HPDE6-E6E7 (cell line): ENCODE results near the gene CELA1.
"Not testable (repeated sequence)": the region's sequence is repeated elsewhere in the genome, so short reads cannot be mapped to it uniquely, and the experiment has no call there.

ENCODE experiments used
- DNase-seq: peaks from one replicate; pipeline ENCODE4 v3.0.0; 2011; ENCODE audit warnings: missing footprints; ENCODE audit errors: extremely low spot score

CELA1 gene

GRCh38 chr12:51343201-51343600 lies 3.3 kb downstream of the CELA1 start:
- no peak for DNase-seq

- DNase-seq, result no peak
Measured at GRCh38 chr12:51342416-51342815, 4.1 kb downstream of the CELA1 start.

GRCh38 chr12:51341251-51342007 lies 5.0 kb downstream of the CELA1 start:
- peak; percentile 46 for DNase-seq

- DNase-seq, result no peak
Measured at GRCh38 chr12:51339750-51340149, 6.7 kb downstream of the CELA1 start.

- DNase-seq, result not testable (repeated sequence)
Measured at GRCh38 chr12:51337336-51337735, 9.1 kb downstream of the CELA1 start.

GRCh38 chr12:51335931-51336330 lies 10.5 kb downstream of the CELA1 start:
- no peak for DNase-seq

GRCh38 chr12:51334764-51335163 lies 11.7 kb downstream of the CELA1 start:
- DNase-seq, result no peak

GRCh38 chr12:51333536-51333935 lies 12.9 kb downstream of the CELA1 start:
- no peak for DNase-seq

- no peak for DNase-seq
Measured at GRCh38 chr12:51330186-51330585, 16.3 kb downstream of the CELA1 start.

GRCh38 chr12:51329742-51330141 lies 16.7 kb downstream of the CELA1 start:
- DNase-seq, result no peak

GRCh38 chr12:51328587-51328986 lies 17.9 kb downstream of the CELA1 start:
- DNase-seq, result no peak

GRCh38 chr12:51326698-51327439 lies 19.6 kb downstream of the CELA1 start:
- no peak for DNase-seq

GRCh38 chr12:51324953-51325352 lies 21.5 kb downstream of the CELA1 start:
- DNase-seq, result no peak

- no peak for DNase-seq
Measured at GRCh38 chr12:51323966-51324895, 22.2 kb downstream of the CELA1 start, which contains the start of gene BIN2. Gene BIN2 (minus strand): TSS chr12:51324174. CDS start chr12:51324102, 72 bp downstream.

- DNase-seq, result no peak
Measured at GRCh38 chr12:51323317-51323960, 23.0 kb downstream of the CELA1 start.

GRCh38 chr12:51322452-51322851 lies 24.0 kb downstream of the CELA1 start:
- no peak for DNase-seq

GRCh38 chr12:51321882-51322281 lies 24.6 kb downstream of the CELA1 start:
- no peak for DNase-seq

GRCh38 chr12:51320695-51321320 lies 25.7 kb downstream of the CELA1 start:
- DNase-seq, result no peak

- no peak for DNase-seq
Measured at GRCh38 chr12:51320311-51320694, 26.2 kb downstream of the CELA1 start.

- no peak for DNase-seq
Measured at GRCh38 chr12:51318846-51319599, 27.5 kb downstream of the CELA1 start.
